ENCODE results near the gene LINC01488. TPM values are rescaled to one million over a fixed set of nuclear protein-coding genes. Genes with fewer than 3 reads are reported as not detected.

Gene LINC01488
- total and polyA plus RNA-seq, 10 of the 15 experiments (the other 5 are each of a cell fraction or from before 2014, with no cell fraction given), result not detected

DNA sequence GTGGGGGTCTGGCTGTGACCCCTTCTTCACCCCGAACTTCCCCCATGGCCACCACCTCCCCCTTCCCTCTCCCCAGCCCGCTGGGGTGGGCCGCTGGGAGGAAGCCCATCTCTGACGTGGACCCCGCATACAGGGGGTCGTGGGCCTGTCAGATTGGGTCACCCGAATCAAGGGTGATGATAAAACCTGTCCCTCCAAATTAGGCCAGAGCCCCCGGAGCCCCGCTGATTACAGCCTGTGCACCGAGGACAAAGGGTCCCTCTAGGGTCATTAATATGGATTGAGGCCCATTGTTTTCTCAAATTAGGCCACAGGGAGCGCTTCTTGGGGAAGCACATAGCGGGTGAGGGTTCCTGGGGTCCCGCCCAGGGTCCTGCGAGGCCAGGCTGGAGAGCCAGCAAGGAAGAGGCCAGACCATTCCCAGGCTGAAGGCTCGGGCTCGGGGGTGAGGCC lies 4.9 kb upstream of the LINC01488 start:
- no peak for ATAC-seq
- no peaks in the 10 kb centered on the region for H4K20me1 ChIP-seq (ENCODE audit: control insufficient read depth, insufficient read depth)
- FAIRE-seq, result no peak
- H2AFZ ChIP-seq (ENCODE audit: control insufficient read depth, low read depth, low read length), result no peak overlapping the region
- H3K9me3 ChIP-seq (replicated peaks; ENCODE audit: control insufficient read depth, insufficient read depth, low read length), result peaks cover 2% of the 10 kb centered on the region; the same call in 1 of the 3 replicates
- no peak overlapping the region for H3K9ac ChIP-seq (ENCODE audit: control insufficient read depth, insufficient read depth, low read length)
- SMC1A ChIA-PET (ENCODE audit: uncharacterized antibody, unreplicated experiment), result no interaction called here
- BruUV-seq (replicated peaks), result no TSS peak
- no peak for TF ChIP-seq YY1 (IDR thresholded peaks at IDR 0.05; ENCODE audit: low read depth, low read length)
- TF ChIP-seq, protein P1, sequence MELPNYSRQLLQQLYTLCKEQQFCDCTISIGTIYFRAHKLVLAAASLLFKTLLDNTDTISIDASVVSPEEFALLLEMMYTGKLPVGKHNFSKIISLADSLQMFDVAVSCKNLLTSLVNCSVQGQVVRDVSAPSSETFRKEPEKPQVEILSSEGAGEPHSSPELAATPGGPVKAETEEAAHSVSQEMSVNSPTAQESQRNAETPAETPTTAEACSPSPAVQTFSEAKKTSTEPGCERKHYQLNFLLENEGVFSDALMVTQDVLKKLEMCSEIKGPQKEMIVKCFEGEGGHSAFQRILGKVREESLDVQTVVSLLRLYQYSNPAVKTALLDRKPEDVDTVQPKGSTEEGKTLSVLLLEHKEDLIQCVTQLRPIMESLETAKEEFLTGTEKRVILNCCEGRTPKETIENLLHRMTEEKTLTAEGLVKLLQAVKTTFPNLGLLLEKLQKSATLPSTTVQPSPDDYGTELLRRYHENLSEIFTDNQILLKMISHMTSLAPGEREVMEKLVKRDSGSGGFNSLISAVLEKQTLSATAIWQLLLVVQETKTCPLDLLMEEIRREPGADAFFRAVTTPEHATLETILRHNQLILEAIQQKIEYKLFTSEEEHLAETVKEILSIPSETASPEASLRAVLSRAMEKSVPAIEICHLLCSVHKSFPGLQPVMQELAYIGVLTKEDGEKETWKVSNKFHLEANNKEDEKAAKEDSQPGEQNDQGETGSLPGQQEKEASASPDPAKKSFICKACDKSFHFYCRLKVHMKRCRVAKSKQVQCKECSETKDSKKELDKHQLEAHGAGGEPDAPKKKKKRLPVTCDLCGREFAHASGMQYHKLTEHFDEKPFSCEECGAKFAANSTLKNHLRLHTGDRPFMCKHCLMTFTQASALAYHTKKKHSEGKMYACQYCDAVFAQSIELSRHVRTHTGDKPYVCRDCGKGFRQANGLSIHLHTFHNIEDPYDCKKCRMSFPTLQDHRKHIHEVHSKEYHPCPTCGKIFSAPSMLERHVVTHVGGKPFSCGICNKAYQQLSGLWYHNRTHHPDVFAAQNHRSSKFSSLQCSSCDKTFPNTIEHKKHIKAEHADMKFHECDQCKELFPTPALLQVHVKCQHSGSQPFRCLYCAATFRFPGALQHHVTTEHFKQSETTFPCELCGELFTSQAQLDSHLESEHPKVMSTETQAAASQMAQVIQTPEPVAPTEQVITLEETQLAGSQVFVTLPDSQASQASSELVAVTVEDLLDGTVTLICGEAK (IDR thresholded peaks at IDR 0.05; ENCODE audit: borderline replicate concordance), result no peak
- TF ChIP-seq, protein P2, sequence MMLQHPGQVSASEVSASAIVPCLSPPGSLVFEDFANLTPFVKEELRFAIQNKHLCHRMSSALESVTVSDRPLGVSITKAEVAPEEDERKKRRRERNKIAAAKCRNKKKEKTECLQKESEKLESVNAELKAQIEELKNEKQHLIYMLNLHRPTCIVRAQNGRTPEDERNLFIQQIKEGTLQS (IDR thresholded peaks at IDR 0.05; ENCODE audit: borderline replicate concordance, extremely low read depth, low read depth, low read length), result no peak
- H3K27me3 ChIP-seq (replicated peaks in 1 of 2; ENCODE audit: control insufficient read depth in 2 of 2, insufficient read depth in 2 of 2, low read length in 1 of 2), result peaks cover 0 to 2% of the 10 kb centered on the region in 2 experiments; a peak in 2 of 4 replicates
- intact Hi-C loops (cut with micrococcal nuclease; ENCODE audit: unreplicated experiment), result no loop called here
- POLR2A ChIA-PET, result no interaction called here
- RAD21 ChIA-PET (ENCODE audit: unreplicated experiment), result no interaction called here
- in situ Hi-C loops (cut with MboI), result no loop called here
- no peak overlapping the region for H3K4me3 ChIP-seq
- CTCF ChIA-PET, result no interaction called here
- H3K79me2 ChIP-seq (ENCODE audit: control insufficient read depth, insufficient read depth, low read length), result no peaks in the 10 kb centered on the region
- no peak overlapping the region for H3K27ac ChIP-seq (ENCODE audit: control insufficient read depth, insufficient read depth)
- H3K4me1 ChIP-seq (ENCODE audit: control insufficient read depth, insufficient read depth, low read length), result no peaks in the 10 kb centered on the region
- 23% methylated on average over 16 of the region's 16 CpGs for WGBS (ENCODE audit: insufficient coverage, insufficient replicate concordance, low lambda C conversion rate, missing lambda C conversion rate)
- no peak for DNase-seq (ENCODE audit: low read depth, low spot score)
- H3K36me3 ChIP-seq (ENCODE audit: control insufficient read depth in 2 of 2, insufficient read depth in 2 of 2, low read length in 1 of 2), result no peaks in the 10 kb centered on the region
- no peak overlapping the region for H3K4me2 ChIP-seq (ENCODE audit: control insufficient read depth, insufficient read depth)
